ENCODE data around the gene EPN1.

The EPN1 gene

GRCh38 chr19:55679343-55680257 lies 4.6 kb downstream of the EPN1 start:
- no peak for DNase-seq (ENCODE audit: low read depth)

- DNase-seq (ENCODE audit: low read depth): no peak
Measured at GRCh38 chr19:55680339-55681130, 5.5 kb downstream of the EPN1 start.

- no peak for DNase-seq (ENCODE audit: low read depth)
Measured at GRCh38 chr19:55681131-55682092, 6.4 kb downstream of the EPN1 start.

GRCh38 chr19:55683449-55684261 lies 8.6 kb downstream of the EPN1 start:
- DNase-seq (ENCODE audit: low read depth): no peak

- DNase-seq (ENCODE audit: low read depth): no peak
Measured at GRCh38 chr19:55684946-55685681, 10.1 kb downstream of the EPN1 start.

GRCh38 chr19:55685776-55686175 lies 10.8 kb downstream of the EPN1 start:
- DNase-seq (ENCODE audit: low read depth): no peak

GRCh38 chr19:55686311-55687050 lies 11.5 kb downstream of the EPN1 start:
- no peak for DNase-seq (ENCODE audit: low read depth)

- no peak for DNase-seq (ENCODE audit: low read depth)
Measured at GRCh38 chr19:55687281-55688201, 12.5 kb downstream of the EPN1 start.

- DNase-seq (ENCODE audit: low read depth): no peak
Measured at GRCh38 chr19:55688422-55689218, 13.6 kb downstream of the EPN1 start.

- no peak for DNase-seq (ENCODE audit: low read depth)
Measured at GRCh38 chr19:55689411-55690108, 14.5 kb downstream of the EPN1 start.

- no peak for DNase-seq (ENCODE audit: low read depth)
Measured at GRCh38 chr19:55690109-55690768, 15.2 kb downstream of the EPN1 start.

GRCh38 chr19:55690769-55691545 lies 15.9 kb downstream of the EPN1 start:
- DNase-seq (ENCODE audit: low read depth): no peak

- no peak for DNase-seq (ENCODE audit: low read depth)
Measured at GRCh38 chr19:55691561-55692481, 16.8 kb downstream of the EPN1 start.

- no peak for DNase-seq (ENCODE audit: low read depth)
Measured at GRCh38 chr19:55692681-55693081, 17.7 kb downstream of the EPN1 start.

All from T-helper 22 cell (primary cell).